Head of caudate nucleus (tissue), 42 donors: Measurements from ENCODE around the gene ANTXR1.
A peak's percentile ranks its signal among the peaks of the same experiment; 100 is the strongest.

ENCODE experiments used
- DNase-seq, 42 donors: peaks; one replicate each; pipeline versions ENCODE4 v3.0.0 to v3.0.0-alpha.2; 2020 to 2021; ENCODE audit warnings: mixed read lengths in 7 of 42
- intact Hi-C: fragments of 100-400 bp; cut with DNase I; formaldehyde crosslinking; loops from one replicate; pipeline ENCODE4 v1.15.0; 2022

Gene ANTXR1

DNA sequence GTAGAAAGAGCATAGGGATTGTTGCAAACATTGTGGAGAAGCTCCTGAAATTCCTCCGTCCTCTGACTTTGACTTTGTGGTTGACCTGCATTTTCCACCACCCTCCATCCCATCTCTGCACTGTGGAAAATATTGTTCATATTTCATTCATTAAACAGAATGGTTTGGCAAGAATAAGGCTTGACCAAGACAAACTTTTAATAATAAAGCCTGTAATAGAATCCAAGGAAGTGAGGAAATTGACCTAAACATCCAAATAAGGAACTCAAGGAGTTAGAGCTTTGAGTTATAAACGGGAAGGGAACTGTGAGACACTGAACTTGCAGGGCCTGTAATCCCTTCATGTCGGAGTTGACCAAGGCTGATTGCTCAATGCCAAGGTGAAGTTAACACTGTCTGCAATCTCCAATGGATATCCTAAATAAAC is 258.9 kb downstream of the ANTXR1 start:
- intact Hi-C loops: no loop called here

DNA sequence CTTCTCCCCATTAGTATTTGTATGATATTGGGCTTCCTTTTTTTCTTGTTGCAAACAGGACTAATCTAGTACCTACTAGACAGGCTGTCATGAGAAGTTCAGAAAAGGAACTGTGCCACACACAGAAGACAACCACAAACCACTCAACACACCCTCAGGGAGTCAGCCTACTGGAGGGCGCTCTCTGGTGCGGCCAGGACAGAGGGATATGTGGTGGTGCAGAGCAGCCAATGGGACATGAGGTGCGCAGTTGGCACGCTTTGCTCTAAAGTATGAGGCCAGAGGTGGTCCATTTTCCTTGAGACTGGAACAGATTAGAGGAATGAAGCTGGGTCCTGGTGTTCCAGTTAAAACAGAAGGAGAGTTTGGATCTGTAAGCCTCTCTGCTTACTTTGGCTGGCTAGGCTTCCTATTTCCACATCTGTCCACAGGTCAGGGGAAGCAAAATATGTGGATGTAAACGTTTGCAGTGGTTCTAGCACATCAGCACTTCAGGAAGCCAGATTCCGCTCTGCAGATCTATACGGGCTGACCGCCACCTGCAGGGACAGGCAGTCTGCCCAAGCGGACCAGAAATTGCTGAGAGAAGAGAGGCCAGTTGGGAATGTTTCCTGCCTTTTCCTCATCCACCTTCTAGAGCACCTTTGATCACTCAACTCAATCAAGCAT is 260.0 kb downstream of the ANTXR1 start:
- peak in 4 of 42 donors; percentile 6 to 29 (median 12) for DNase-seq

More for the DNA sequence above, 258.9 kb downstream of the ANTXR1 start:
- DNase-seq: no peak

DNA sequence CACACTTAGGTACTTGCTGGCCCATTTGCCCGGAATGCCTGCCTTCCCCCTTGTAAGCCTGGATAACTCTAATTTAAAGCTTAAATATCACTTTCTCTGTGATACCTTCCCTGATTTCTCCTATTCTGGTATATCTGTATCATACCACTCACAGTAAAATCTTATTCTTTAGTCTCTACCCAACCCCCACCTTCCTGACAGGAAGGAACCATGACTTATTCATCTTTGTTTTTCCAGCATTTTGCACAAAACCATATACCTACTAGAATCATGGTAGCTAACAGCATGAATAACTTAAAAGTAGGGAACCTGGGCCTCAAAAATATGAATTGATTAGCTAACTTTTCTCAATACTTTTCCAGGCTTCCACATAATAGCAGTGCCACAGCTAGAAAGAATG is 262.5 kb downstream of the ANTXR1 start:
- DNase-seq: no peak
- intact Hi-C loops: no loop called here

More for the DNA sequence above, 260.0 kb downstream of the ANTXR1 start:
- intact Hi-C loops: no loop called here

DNA sequence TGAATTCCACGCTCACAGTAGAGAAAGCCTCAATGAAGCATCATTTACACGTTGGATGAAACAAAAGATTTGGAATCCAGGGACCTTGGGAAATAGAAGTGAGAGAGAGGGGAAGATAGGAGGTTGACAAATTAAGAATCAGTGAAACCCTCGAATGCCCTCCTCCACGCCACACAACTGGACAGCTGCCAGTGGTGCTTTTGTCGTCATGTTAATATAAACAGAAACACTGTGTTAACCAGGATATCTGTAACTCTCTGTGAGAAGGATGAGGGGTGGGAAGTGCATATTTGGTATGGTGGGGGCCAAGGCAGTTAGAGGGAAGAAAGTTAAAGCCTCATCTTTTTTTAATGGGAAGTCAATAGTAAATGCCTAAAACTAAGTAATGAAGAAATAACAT is 265.4 kb downstream of the ANTXR1 start:
- no peak for DNase-seq
- intact Hi-C loops: no loop called here

DNA sequence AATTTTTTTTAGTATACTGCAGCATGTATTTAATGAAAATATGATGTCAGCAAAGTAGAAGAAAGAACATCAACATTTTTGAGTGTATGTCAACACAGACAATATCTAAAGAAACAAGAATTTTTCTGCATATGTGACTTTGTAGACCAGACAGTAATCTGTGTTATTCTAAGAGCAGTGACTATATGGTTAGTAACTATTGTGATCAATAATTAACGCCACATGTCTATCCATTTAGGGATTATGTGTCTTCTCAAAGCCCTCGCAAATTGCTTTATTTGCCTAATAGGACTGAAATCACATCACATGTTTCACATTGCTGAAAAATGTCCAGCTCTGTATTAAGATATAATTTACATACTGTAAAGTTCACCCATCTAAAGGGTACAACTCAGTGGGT is 266.2 kb downstream of the ANTXR1 start:
- intact Hi-C loops: no loop called here
- DNase-seq: no peak

DNA sequence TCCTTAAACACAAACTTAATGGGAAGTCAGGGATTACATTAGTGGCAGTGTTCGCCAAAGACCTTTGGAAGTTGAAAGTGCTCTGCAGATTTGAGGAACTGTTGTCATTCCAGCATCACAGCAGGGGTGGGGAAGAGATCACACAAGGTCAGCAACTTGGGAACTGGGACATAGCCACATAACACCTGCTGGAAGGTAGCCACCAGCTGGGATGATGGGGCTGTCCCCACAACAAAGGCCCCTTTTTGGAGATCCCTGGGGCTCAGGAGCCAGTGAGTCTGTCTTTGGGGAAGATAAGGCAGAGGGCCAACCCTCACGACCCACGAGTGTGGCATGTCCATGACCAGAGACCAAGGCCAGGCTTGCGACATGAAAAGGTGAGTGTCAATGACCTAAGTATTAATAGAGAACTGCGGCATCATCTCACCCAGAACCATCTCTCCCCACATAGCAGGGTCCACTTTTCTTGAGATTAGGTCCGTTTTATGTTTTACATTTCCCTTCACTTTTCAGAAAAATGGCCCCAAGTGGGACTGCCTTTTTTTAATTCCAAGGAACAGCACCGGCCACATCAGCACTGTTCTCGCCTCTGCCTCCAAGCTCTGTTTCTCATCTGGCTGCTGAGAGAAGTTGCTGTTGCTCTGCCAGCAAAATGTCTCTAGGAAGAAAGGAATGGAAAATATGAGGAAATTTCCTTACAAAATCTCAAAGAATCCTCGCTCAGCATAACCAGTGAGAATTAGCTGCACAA is 267.1 kb downstream of the ANTXR1 start:
- intact Hi-C loops: no loop called here
- no peak for DNase-seq

DNA sequence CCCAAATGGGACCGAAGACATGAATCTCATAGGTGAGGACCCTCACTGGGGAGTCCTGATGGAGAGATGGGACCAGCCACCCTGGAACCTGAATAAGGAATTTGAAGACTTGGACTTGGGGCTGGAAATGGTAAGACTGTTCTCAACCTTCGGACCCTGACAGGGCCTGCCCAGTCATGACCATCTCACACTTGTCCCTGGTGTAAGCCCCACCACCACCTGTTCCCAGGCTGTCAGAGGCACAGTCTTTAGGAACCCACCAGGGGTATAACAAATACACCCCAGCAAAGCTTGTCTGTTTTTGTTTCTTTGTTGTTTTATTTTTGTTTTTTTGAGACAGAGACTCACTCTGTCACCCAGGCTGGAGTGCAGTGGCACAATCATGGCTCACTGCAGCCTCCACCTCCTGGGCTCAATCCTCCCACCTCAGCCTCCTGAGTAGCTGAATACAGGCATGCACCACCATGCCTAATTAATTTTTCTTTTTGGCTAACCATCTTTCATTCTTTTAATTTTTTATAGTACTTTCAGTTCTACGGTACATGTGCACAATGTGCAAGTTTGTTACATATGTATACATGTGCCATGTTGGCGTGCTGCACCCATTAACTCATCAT is 267.9 kb downstream of the ANTXR1 start:
- no peak for DNase-seq
- intact Hi-C loops: no loop called here

DNA sequence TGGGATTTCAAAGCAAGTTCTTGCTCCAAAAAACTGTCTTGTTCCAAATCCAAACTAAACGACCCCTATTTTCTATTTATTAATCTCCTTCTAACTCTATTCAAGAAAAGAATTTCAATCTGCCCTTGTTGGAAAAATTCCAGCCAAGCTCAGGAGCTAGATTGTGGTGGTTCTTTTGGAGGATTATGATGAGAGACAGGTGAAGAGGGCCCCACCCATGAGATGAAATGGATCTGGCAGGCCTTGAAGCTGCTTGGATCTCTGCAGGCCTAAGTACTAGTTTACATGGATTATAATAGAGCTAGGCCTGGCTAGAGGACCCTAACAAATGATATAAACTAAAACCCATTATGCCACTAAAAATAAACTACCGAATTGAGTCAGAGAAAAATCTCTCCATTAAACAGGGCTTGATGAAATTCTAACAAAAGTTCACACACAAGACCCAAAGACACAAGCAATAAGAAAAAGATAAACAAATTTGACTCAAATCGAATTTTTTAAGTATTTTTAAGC is 272.5 kb downstream of the ANTXR1 start:
- no peak for DNase-seq
- intact Hi-C loops: no loop called here

DNA sequence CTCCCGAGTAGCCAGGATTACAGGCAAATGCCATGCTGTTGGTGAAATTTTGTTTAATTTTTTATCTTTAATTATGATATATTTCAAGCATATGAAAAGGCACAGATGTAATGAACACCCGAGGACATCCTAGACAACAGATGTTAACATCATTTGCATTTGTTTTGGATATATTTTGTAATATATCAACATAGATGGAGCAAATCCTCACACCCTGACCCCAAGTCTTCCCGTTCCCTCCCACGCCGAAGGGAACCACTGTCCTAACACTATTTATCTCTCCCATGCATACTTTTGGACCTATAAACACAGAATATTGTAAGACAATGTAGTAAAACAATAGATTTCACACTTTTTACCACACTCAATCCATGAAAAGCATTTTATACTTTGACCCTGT is 274.6 kb downstream of the ANTXR1 start:
- no peak for DNase-seq

DNA sequence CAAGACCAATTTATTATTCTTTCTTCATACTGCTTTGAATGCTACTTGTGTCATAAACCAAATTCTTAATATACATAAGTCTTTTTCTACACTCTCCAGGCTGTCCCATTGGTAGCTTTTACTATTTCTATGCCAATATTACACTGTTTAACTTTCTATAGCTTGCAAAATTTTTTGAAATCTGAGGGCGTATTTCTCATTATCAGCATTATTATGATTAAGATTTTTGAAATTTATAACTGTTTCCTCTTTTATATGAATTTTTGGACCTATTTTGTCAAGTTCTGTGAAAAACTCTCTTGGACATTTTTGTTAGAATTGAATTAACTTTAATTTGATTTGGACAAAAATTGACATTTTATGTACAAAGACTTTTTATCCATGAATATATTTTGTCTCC is 275.4 kb downstream of the ANTXR1 start:
- intact Hi-C loops: no loop called here
- no peak for DNase-seq

More for the DNA sequence above, 274.6 kb downstream of the ANTXR1 start:
- intact Hi-C loops: no loop called here

DNA sequence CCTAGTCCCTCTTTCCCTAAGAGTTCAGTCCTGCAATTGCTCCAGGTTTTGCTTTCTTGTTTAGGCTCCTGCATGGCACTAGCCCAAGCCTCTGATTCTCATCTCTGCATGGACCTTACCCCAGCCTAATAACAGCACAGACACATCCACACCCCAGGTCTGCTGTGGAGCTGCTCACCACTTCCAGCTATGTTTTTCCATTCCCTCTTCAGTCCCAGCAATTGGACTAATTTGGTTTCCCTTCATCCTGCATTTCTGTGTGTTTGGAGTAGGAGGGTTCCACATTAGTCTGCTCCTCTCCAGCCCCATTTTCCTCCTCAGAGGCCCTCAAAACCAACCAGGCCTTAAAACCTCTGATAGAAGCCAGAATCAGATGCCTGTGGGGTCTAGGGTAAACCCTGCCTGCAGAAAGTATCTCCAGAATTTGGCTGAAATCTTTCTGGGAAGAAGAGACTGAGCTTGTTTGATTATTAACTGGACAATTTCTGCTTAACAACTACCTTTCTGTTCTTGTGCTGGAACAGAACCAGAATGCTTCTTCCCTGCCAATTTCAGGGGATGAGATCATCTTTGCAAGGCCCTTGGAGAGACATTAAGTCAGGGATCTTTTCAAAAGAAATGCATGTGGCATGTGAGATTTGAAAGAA is 278.1 kb downstream of the ANTXR1 start:
- DNase-seq: no peak
- intact Hi-C loops: no loop called here

DNA sequence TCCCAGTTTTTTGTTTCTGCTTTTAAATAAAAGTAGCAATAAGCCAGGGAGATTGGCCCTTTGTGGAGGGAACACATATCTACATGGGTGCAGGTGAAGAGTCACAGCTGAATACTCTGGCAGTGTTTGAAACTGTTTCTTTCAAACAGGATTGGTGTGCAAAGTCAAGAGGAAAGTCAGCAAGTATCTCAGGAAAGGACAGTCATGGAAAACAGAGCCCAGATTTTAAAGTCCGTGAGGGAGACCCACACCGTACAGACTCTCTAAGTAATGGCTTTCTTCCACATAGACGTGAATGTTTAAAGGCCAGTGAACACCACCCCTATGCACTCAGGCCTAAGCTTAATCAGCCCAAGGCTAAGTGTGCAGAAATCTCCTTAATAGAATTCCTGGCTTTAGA is 278.7 kb downstream of the ANTXR1 start:
- DNase-seq: no peak
- intact Hi-C loops: no loop called here

DNA sequence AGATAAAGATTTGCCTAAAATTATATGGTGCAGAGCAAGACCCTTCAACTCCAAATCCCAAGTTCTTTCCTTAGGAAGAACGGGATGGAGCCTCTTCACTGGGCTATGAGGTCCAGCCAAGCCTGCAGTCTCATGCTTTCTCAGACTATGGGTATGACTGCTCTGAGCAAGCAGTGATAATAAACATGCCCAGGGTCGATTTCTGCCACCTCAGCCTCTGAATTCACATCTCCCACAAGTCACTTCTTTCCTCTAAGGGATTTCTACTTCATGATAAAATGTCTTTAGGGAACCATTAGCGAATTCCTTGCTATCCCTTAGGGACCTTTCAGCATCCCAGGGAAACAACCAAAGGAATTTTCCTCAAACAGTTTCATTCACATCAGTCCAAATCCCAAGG is 279.3 kb downstream of the ANTXR1 start:
- intact Hi-C loops: no loop called here
- DNase-seq: no peak

DNA sequence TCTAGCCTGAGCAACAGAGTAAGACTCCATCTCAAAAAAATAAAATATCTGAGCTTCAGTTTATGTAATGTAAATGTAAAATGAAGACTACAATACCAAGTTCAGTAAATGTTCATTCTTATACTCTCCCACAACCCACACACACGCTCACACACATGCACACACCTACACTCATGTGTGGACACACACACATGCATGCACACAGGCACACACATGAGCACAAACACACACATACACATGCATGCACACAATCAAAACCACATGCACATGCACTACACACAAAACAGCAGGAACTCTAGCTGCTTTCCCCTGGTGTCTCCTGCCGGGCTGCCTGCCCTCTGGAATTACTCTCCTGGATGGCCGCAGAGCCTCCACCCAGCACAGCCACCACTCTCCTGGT is 283.4 kb downstream of the ANTXR1 start:
- no peak for DNase-seq
- intact Hi-C loops: no loop called here

DNA sequence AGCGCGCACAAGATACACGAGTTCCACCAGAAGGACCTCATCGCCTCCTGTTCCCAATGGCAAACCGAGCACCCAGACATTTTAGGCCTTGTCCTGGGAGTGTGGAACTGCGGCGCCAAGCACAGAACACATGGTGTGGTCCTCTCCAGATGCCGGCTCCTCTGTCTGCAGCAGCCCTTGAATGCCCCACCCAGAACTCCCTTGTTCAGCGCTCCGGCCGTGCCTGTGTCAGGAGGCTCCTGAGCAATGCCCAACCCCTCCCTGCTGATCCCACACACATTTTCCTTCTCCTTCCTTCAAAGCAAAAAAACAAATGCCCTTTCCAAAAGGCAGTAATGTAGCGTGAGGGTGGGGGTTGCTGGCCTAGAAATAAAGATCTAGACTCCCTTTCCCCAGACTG is 284.2 kb downstream of the ANTXR1 start:
- intact Hi-C loops: no loop called here
- DNase-seq: no peak

DNA sequence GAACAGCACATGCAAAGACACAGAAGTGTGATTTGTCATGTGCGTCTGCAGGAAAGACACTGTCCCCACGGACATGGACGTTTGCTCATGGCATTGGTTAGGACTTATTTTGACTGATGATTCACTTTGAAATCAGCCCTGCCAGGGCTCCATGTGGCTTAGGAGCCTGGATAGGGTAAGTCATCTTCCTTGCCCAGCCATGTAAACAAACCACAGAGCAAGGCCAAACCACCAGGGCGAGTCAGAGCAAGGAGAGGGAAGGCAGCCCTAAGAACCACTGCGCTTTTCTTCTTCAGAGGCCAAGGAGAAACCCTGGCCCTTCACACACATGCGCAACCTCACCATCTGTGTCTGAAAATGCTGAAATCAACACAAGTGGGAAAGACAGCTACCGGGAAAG is 285.3 kb downstream of the ANTXR1 start:
- DNase-seq: no peak
- intact Hi-C loops: no loop called here

DNA sequence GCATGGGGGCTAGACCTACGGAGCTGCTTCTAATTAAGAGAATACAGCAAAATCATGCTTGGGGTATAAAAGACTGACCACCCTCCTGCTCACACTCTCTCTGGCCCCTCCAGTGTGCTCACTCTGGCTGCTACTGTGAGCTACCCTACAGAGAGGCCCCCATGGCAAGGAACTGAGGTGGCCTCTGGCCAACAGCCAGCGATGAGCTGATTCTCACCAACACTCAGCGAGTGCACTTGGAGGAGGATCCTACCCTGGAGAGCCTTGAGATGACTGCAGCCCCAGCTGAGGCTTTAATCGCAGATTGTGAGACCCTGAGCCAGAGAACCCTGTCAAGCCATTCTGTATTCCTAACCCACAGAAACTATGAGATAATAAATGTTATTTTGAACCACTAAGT is 285.9 kb downstream of the ANTXR1 start:
- intact Hi-C loops: no loop called here
- no peak for DNase-seq
